ENCODE data around the gene FBXO46. TPM values are rescaled to one million over a fixed set of nuclear protein-coding genes. Genes with fewer than 3 reads are reported as not detected.

The FBXO46 gene
- total and polyA plus RNA-seq, 2 of the 13 experiments (the other 11 are each of a cell fraction or from before 2014, with no cell fraction given): 6.2 to 6.4 TPM

GRCh38 chr19:45691516-45692186 is 39.0 kb downstream of the FBXO46 start, which contains the start of gene SNRPD2 (continued):
- TF ChIP-seq HOXD1 (CRISPR knock-in tag; IDR thresholded peaks at IDR 0.05) (no peak), ZNF549 (CRISPR knock-in tag; IDR thresholded peaks at IDR 0.05) (no peak), TFE3 (CRISPR knock-in tag; IDR thresholded peaks at IDR 0.05) (no peak; the same call in 1 of the 2 replicates), ZIK1 (CRISPR knock-in tag; IDR thresholded peaks at IDR 0.05; ENCODE audit: borderline replicate concordance, low read depth) (no peak), YEATS2 (CRISPR knock-in tag; IDR thresholded peaks at IDR 0.05; ENCODE audit: borderline replicate concordance) (peak; percentile 81), ZXDC (CRISPR knock-in tag; IDR thresholded peaks at IDR 0.05) (no peak), SNAI1 (CRISPR knock-in tag; IDR thresholded peaks at IDR 0.05; ENCODE audit: borderline replicate concordance) (no peak), RFXANK (CRISPR knock-in tag; IDR thresholded peaks at IDR 0.05) (0 out of 2 replicates have a peak, but pooled peaks have one; percentile 30), HNF1B (CRISPR knock-in tag; IDR thresholded peaks at IDR 0.05) (0 out of 2 replicates have a peak, but pooled peaks have one; percentile 54), ASH2L (IDR thresholded peaks at IDR 0.05; ENCODE audit: insufficient read length, low read depth, low read length) (peak; percentile 72), CHD4 (IDR thresholded peaks at IDR 0.05; ENCODE audit: borderline replicate concordance, low read length) (no peak; the same call in 1 of the 2 replicates), MYC (CRISPR knock-in tag; IDR thresholded peaks at IDR 0.05; ENCODE audit: borderline replicate concordance) (peak; percentile 66; the same call in 1 of the 2 replicates), ZNF343 (CRISPR knock-in tag; IDR thresholded peaks at IDR 0.05) (peak; percentile 69; the same call in 1 of the 2 replicates), ZNF563 (CRISPR knock-in tag; IDR thresholded peaks at IDR 0.05) (0 out of 2 replicates have a peak, but pooled peaks have one; percentile 54), REXO4 (CRISPR knock-in tag; IDR thresholded peaks at IDR 0.05; ENCODE audit: borderline replicate concordance) (no peak), KAT7 (CRISPR knock-in tag; IDR thresholded peaks at IDR 0.05; ENCODE audit: borderline replicate concordance) (0 out of 2 replicates have a peak, but pooled peaks have one; percentile 34), SP1 (IDR thresholded peaks at IDR 0.05) (no peak), SP1 (CRISPR knock-in tag; IDR thresholded peaks at IDR 0.05) (no peak), ATF7 (IDR thresholded peaks at IDR 0.05) (no peak), ATF7 (CRISPR knock-in tag; IDR thresholded peaks at IDR 0.05) (peak; percentile 45; the same call in 1 of the 2 replicates), ZNF10 (CRISPR knock-in tag; IDR thresholded peaks at IDR 0.05; ENCODE audit: borderline replicate concordance, low read depth) (no peak), ZMAT3 (CRISPR knock-in tag; conservative IDR thresholded peaks at IDR 0.05) (peak; percentile 42; the same call in 1 of the 2 replicates), ZFP36L1 (CRISPR knock-in tag; IDR thresholded peaks at IDR 0.05) (peak; percentile 86; the same call in 1 of the 2 replicates), CBX2 (IDR thresholded peaks at IDR 0.05; ENCODE audit: low read depth, low read length) (no peak), CBX2 (CRISPR knock-in tag; IDR thresholded peaks at IDR 0.05; ENCODE audit: low read depth) (0 out of 2 replicates have a peak, but pooled peaks have one; percentile 67)
